Body of pancreas (tissue), 4 donors: ENCODE results near the gene SLC40A1.

Experiments used
- POLR2A ChIP-seq, 3 donors: fragments of 450-650 bp; IDR thresholded peaks; one replicate each; pipeline ENCODE4 v1.6.1; 2016; ENCODE audit warnings: antibody characterized with exemption in 3 of 3, mild to moderate bottlenecking in 2 of 3
- TF ChIP-seq, protein P1 (sequence below), 7 experiments: fragments of 450-650 bp in 4 of 7; fragments of 200-600 bp in 3 of 7; sonication (generic) in 3 of 7; IDR thresholded peaks; one replicate each; pipeline ENCODE4 v1.5.1; 2016 to 2019; ENCODE audit warnings: antibody characterized with exemption in 7 of 7

DNA sequence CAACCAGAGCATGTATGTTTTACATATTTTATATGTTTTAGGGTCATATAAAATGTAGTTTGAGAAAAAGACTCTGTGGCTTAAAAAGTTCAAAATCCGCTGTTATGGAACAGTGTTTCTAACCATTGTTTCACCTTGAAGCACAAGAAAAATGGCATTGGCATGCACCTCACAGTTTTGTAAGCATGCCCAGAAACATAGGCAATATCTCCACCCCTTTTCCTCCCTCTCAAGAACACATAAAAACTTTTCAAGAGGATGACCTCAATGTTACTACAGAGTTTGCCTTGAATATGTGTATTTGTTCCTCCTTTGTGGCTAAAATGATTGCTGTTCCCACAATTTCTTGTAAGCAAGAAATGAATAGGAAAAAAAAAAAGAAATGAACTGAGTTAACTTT is 29.3 kb upstream of the SLC40A1 start:
- no peak for TF ChIP-seq POLR2A (IDR thresholded peaks at IDR 0.05)
- TF ChIP-seq, protein P1, sequence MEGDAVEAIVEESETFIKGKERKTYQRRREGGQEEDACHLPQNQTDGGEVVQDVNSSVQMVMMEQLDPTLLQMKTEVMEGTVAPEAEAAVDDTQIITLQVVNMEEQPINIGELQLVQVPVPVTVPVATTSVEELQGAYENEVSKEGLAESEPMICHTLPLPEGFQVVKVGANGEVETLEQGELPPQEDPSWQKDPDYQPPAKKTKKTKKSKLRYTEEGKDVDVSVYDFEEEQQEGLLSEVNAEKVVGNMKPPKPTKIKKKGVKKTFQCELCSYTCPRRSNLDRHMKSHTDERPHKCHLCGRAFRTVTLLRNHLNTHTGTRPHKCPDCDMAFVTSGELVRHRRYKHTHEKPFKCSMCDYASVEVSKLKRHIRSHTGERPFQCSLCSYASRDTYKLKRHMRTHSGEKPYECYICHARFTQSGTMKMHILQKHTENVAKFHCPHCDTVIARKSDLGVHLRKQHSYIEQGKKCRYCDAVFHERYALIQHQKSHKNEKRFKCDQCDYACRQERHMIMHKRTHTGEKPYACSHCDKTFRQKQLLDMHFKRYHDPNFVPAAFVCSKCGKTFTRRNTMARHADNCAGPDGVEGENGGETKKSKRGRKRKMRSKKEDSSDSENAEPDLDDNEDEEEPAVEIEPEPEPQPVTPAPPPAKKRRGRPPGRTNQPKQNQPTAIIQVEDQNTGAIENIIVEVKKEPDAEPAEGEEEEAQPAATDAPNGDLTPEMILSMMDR (IDR thresholded peaks at IDR 0.05), result no peak
